Mammary epithelial cell (primary cell): ENCODE data around the gene FIS1.

ENCODE experiments used
- CTCF ChIP-seq, 2 donors: IDR thresholded peaks in 1 of 2; conservative IDR thresholded peaks in 1 of 2; 2 replicates each; pipeline ENCODE4 v1.5.1; 2011 to 2012; ENCODE audit warnings: inconsistent platforms in 2 of 2, low read length in 2 of 2, mild to moderate bottlenecking in 2 of 2, control low read depth in 1 of 2, low read depth in 1 of 2; ENCODE audit not compliant: insufficient read depth in 1 of 2; ENCODE audit errors: extremely low read depth in 1 of 2
- EZH2 ChIP-seq: IDR thresholded peaks from 2 replicates; pipeline ENCODE4 v1.6.1; 2012; ENCODE audit warnings: low read length, inconsistent platforms, borderline replicate concordance

GRCh38 chr7:101288439-101288838 is 43.6 kb upstream of the FIS1 start:
- TF ChIP-seq CTCF (conservative IDR thresholded peaks at IDR 0.05 in 1 of 2, IDR thresholded peaks at IDR 0.05 in 1 of 2; ENCODE audit: extremely low read depth in 1 of 2, insufficient read depth in 1 of 2, low read depth in 1 of 2, low read length in 2 of 2) (no peak), EZH2 (no peak)
